SIG-M5 (cell line): ENCODE measurements around the gene C22orf42.
"Not testable (repeated sequence)": the region's sequence is repeated elsewhere in the genome, so short reads cannot be mapped to it uniquely, and the experiment has no call there.

Source experiments
- DNase-seq: peaks from one replicate; lab custom pipeline; 2025; lab: John Stamatoyannopoulos, UW

C22orf42 gene

GRCh38 chr22:32135958-32136357 lies 23.1 kb downstream of the C22orf42 start:
- not testable (repeated sequence) for DNase-seq

GRCh38 chr22:32134796-32135195 lies 24.3 kb downstream of the C22orf42 start:
- DNase-seq = not testable (repeated sequence)

- DNase-seq = no peak
Measured at GRCh38 chr22:32132783-32133182, 26.3 kb downstream of the C22orf42 start.

GRCh38 chr22:32132126-32132525 lies 27.0 kb downstream of the C22orf42 start:
- DNase-seq = no peak

GRCh38 chr22:32130464-32130863 lies 28.6 kb downstream of the C22orf42 start:
- DNase-seq = no peak

- no peak for DNase-seq
Measured at GRCh38 chr22:32127904-32128303, 31.2 kb downstream of the C22orf42 start.

GRCh38 chr22:32123657-32124056 lies 35.4 kb downstream of the C22orf42 start:
- no peak for DNase-seq

- DNase-seq = no peak
Measured at GRCh38 chr22:32122899-32123298, 36.2 kb downstream of the C22orf42 start.

- DNase-seq = no peak
Measured at GRCh38 chr22:32120603-32121002, 38.5 kb downstream of the C22orf42 start.

- no peak for DNase-seq
Measured at GRCh38 chr22:32119568-32120235, 39.4 kb downstream of the C22orf42 start.

- DNase-seq = no peak
Measured at GRCh38 chr22:32112380-32112779, 46.7 kb downstream of the C22orf42 start.

GRCh38 chr22:32106930-32107329 lies 52.2 kb downstream of the C22orf42 start:
- DNase-seq = no peak

GRCh38 chr22:32103658-32104315 lies 55.3 kb downstream of the C22orf42 start:
- no peak for DNase-seq

GRCh38 chr22:32100711-32101110 lies 58.4 kb downstream of the C22orf42 start:
- DNase-seq = no peak
